CD14-positive monocyte (primary cell): ENCODE results near the gene SART3. TPM values are rescaled to one million over a fixed set of nuclear protein-coding genes. Genes with fewer than 3 reads are reported as not detected.

ENCODE experiments used
- DNase-seq, 3 donors: peaks; one replicate each; pipeline ENCODE4 v3.0.0-alpha.2; 2011 to 2022
- H2AFZ ChIP-seq: 2 replicates; pipeline ENCODE4 v1.6.0; 2012; ENCODE audit warnings: mild to moderate bottlenecking, low read depth, low read length, inconsistent platforms; ENCODE audit not compliant: insufficient read depth, poor library complexity, severe bottlenecking
- H3K27ac ChIP-seq, 2 donors: 1 replicate in 1 of 2; 2 replicates in 1 of 2; pipeline ENCODE4 v1.5.1; 2012 to 2013; ENCODE audit warnings: low read length in 2 of 2, control low read depth in 1 of 2, inconsistent platforms in 1 of 2, low read depth in 1 of 2, mild to moderate bottlenecking in 1 of 2
- H3K27me3 ChIP-seq, 2 donors: one replicate each; pipeline versions ENCODE4 v1.6.0 to v1.6.1; 2011 to 2013; ENCODE audit warnings: low read length in 2 of 2; ENCODE audit not compliant: control insufficient read depth in 2 of 2, insufficient read depth in 2 of 2
- H3K36me3 ChIP-seq, 2 donors: replicated peaks in 1 of 2; 1 replicate in 1 of 2; 2 replicates in 1 of 2; pipeline versions ENCODE4 v1.5.1 to v1.6.1; 2012 to 2013; ENCODE audit warnings: low read length in 2 of 2, control low read depth in 1 of 2, inconsistent platforms in 1 of 2, mild to moderate bottlenecking in 1 of 2; ENCODE audit not compliant: insufficient read depth in 2 of 2, control insufficient read depth in 1 of 2
- H3K4me1 ChIP-seq, 2 donors: 1 replicate in 1 of 2; 2 replicates in 1 of 2; pipeline versions ENCODE4 v1.5.1 to v1.6.1; 2012 to 2013; ENCODE audit warnings: low read length in 2 of 2, control low read depth in 1 of 2, inconsistent platforms in 1 of 2, mild to moderate bottlenecking in 1 of 2, moderate library complexity in 1 of 2; ENCODE audit not compliant: insufficient read depth in 2 of 2, control insufficient read depth in 1 of 2
- H3K4me2 ChIP-seq: replicated peaks from 2 replicates; pipeline ENCODE3; 2012; ENCODE audit warnings: low read length, moderate library complexity, mild to moderate bottlenecking; ENCODE audit not compliant: poor library complexity, severe bottlenecking; ENCODE audit errors: extremely low read depth
- H3K4me3 ChIP-seq, 3 experiments: fragments of 200-600 bp in 1 of 3; sonication (generic) in 1 of 3; replicated peaks in 1 of 3; 1 replicate in 2 of 3; 2 replicates in 1 of 3; pipeline ENCODE4 v1.5.1; 2011 to 2013; ENCODE audit warnings: low read length in 3 of 3, mild to moderate bottlenecking in 3 of 3, control low read depth in 2 of 3, low read depth in 2 of 3, inconsistent platforms in 1 of 3, moderate library complexity in 1 of 3
- H3K79me2 ChIP-seq: 2 replicates; pipeline ENCODE4 v1.6.0; 2012; ENCODE audit warnings: mild to moderate bottlenecking, control low read depth, inconsistent platforms, low read length, moderate library complexity; ENCODE audit not compliant: insufficient read depth
- H3K9ac ChIP-seq: 2 replicates; pipeline ENCODE4 v1.6.0; 2017; ENCODE audit warnings: low read length, mild to moderate bottlenecking; ENCODE audit not compliant: insufficient read depth, poor library complexity, severe bottlenecking
- H3K9me3 ChIP-seq, 2 donors: replicated peaks in 1 of 2; 1 replicate in 1 of 2; 2 replicates in 1 of 2; pipeline versions ENCODE4 v1.5.1 to v1.6.1; 2012 to 2013; ENCODE audit warnings: low read length in 2 of 2, control low read depth in 1 of 2; ENCODE audit not compliant: control insufficient read depth in 1 of 2, insufficient read depth in 1 of 2
- H4K20me1 ChIP-seq: 2 replicates; pipeline ENCODE4 v1.6.0; 2012; ENCODE audit warnings: mild to moderate bottlenecking, low read length, control low read depth, moderate library complexity; ENCODE audit not compliant: insufficient read depth
- H3K27ac Mint-ChIP-seq, 7 donors: one replicate each; pipeline ENCODE4 v1.8.0; 2020; ENCODE audit warnings: mild to moderate bottlenecking in 7 of 7, mixed read lengths in 7 of 7, moderate library complexity in 6 of 7, inconsistent platforms in 2 of 7
- H3K27me3 Mint-ChIP-seq, 3 donors: one replicate each; pipeline ENCODE4 v1.8.0; 2021 to 2022; ENCODE audit warnings: low read depth in 3 of 3, mild to moderate bottlenecking in 3 of 3, mixed read lengths in 3 of 3, moderate library complexity in 3 of 3, inconsistent platforms in 1 of 3
- H3K36me3 Mint-ChIP-seq, 2 donors: one replicate each; pipeline ENCODE4 v1.8.0; 2020; ENCODE audit warnings: mixed read lengths in 2 of 2, inconsistent platforms in 1 of 2, mild to moderate bottlenecking in 1 of 2
- H3K4me1 Mint-ChIP-seq: one replicate; pipeline ENCODE4 v1.8.0; 2020; ENCODE audit warnings: mild to moderate bottlenecking, mixed read lengths
- H3K4me3 Mint-ChIP-seq, 2 donors: one replicate each; pipeline ENCODE4 v1.8.0; 2020; ENCODE audit warnings: mild to moderate bottlenecking in 2 of 2, mixed read lengths in 2 of 2, moderate library complexity in 1 of 2
- H3K9me3 Mint-ChIP-seq, 7 donors: one replicate each; pipeline ENCODE4 v1.8.0; 2020 to 2022; ENCODE audit warnings: mixed read lengths in 7 of 7, mild to moderate bottlenecking in 6 of 7, moderate library complexity in 6 of 7, inconsistent platforms in 2 of 7
- CTCF ChIP-seq: fragments of 200-600 bp; IDR thresholded peaks from one replicate; pipeline ENCODE4 v1.8.0; 2022; ENCODE audit warnings: antibody characterized with exemption, mild to moderate bottlenecking
- WGBS: methylation state at CpG from one replicate; pipeline ENCODE4 v1.1.5; 2013; ENCODE audit warnings: missing lambda C conversion rate; ENCODE audit not compliant: insufficient coverage; 5-methylcytosine and 5-hydroxymethylcytosine counted together
- intact Hi-C, 2 donors: fragments of 100-400 bp; cut with micrococcal nuclease; formaldehyde crosslinking; loops; one replicate each; pipeline versions ENCODE4 v1.15.0 to v1.15.1; 2023
- polyA plus RNA-seq, 3 donors: library from polyadenylated mRNA; depleted of rRNA in 1 of 3; unstranded in 2 of 3; stranded (reverse) in 1 of 3; fragments of 300-500 nt in 2 of 3; fragments of >200 nt in 1 of 3; fragmentation: Illumina TruSeq in 2 of 3; gene quantifications; 1 replicate in 2 of 3; 2 replicates in 1 of 3; pipeline ENCODE4 v1.2.3, GENCODE V29; 2012 to 2021

Gene SART3
- polyA plus RNA-seq, 3 donors = 10.3 to 20.9 (median 20.6) TPM

- intact Hi-C loops = loop anchor here (1.0 to 10.0 kb wide), 12 partner anchors 46 to 530 kb away; partner anchors contain the start of genes ALKBH2 (in 2 of the 2), CORO1C (in 1 of the 2), FICD (in 1 of the 2) and SELPLG (in 1 of the 2)
- H3K9ac ChIP-seq = no peak overlapping the region
Observed at GRCh38 chr12:108563804-108564151, 2.8 kb upstream of the SART3 start.

More at GRCh38 chr12:108563804-108564151, 2.8 kb upstream of the SART3 start:
- H3K27me3 ChIP-seq = no peaks in the 10 kb centered on the region
- H3K9me3 ChIP-seq = no peaks in the 10 kb centered on the region
- H3K4me3 Mint-ChIP-seq = peak overlapping the region in 1 of 2 donors; percentile 100
- H3K9me3 Mint-ChIP-seq = no peaks in the 10 kb centered on the region
- DNase-seq = no peak
- H3K4me1 ChIP-seq = peaks cover 55 to 72% of the 10 kb centered on the region in 2 donors
- no peak overlapping the region for H3K27ac ChIP-seq
- TF ChIP-seq CTCF = peak; percentile 37
- peaks cover 41% of the 10 kb centered on the region for H3K79me2 ChIP-seq
- H4K20me1 ChIP-seq = no peaks in the 10 kb centered on the region
- peaks cover 50% of the 10 kb centered on the region for H3K4me1 Mint-ChIP-seq
- peak overlapping the region; percentile 79 for H2AFZ ChIP-seq
- H3K27ac Mint-ChIP-seq = peak overlapping the region in 2 of 7 donors; percentile 30 to 61
- peaks cover 40 to 47% of the 10 kb centered on the region in 2 donors for H3K36me3 Mint-ChIP-seq
- H3K27me3 Mint-ChIP-seq = peaks cover 0 to 2% (median 0%) of the 10 kb centered on the region in 3 donors
- WGBS = no CpG with 5 or more reads among the region's 1 CpG
- peak overlapping the region in 1 of 3 experiments; percentile 97 for H3K4me3 ChIP-seq
- H3K36me3 ChIP-seq = peaks cover 26 to 43% of the 10 kb centered on the region in 2 donors
- H3K4me2 ChIP-seq = peak overlapping the region; percentile 98
